NCI-H1105 (cell line): ENCODE results near the gene TINAG.

Experiments used
- DNase-seq: peaks from one replicate; lab custom pipeline; 2025; lab: John Stamatoyannopoulos, UW

The TINAG gene

GRCh38 chr6:54427396-54427937 lies 119.2 kb downstream of the TINAG start:
- DNase-seq = no peak

- DNase-seq = no peak
Measured at GRCh38 chr6:54428431-54428830, 120.2 kb downstream of the TINAG start.

GRCh38 chr6:54431466-54431865 lies 123.2 kb downstream of the TINAG start:
- DNase-seq = no peak
